Neural cell (in vitro differentiated cells): Measurements from ENCODE around the gene KRT40. TPM values are rescaled to one million over a fixed set of nuclear protein-coding genes. Genes with fewer than 3 reads are reported as not detected.

ENCODE experiments used
- H2AFZ ChIP-seq: fragments of 200-600, 300-800 bp; sonication (generic), shearing (Covaris generic); 2 replicates; pipeline ENCODE4 v1.6.0; 2014; ENCODE audit warnings: low read depth, mild to moderate bottlenecking, antibody characterized with exemption, low read length, moderate library complexity
- H3F3A ChIP-seq: fragments of 200-600 bp; shearing (Covaris generic); 2 replicates; pipeline ENCODE4 v1.6.1; 2016; ENCODE audit warnings: mild to moderate bottlenecking, moderate library complexity, mixed read lengths, antibody characterized with exemption, low read length; ENCODE audit not compliant: insufficient read depth, poor library complexity, severe bottlenecking
- H3K27ac ChIP-seq: fragments of 200-600, 300-800 bp; sonication (generic), shearing (Covaris generic); 2 replicates; pipeline ENCODE4 v1.5.1; 2014; ENCODE audit warnings: mild to moderate bottlenecking, low read length, moderate library complexity
- H3K27me3 ChIP-seq: fragments of 300-800, 200-600 bp; sonication (generic), shearing (Covaris generic); 2 replicates; pipeline ENCODE4 v1.6.0; 2014; ENCODE audit warnings: mild to moderate bottlenecking, low read depth, low read length, moderate library complexity; ENCODE audit not compliant: insufficient read depth
- H3K36me3 ChIP-seq: fragments of 300-800, 200-600 bp; sonication (generic), shearing (Covaris generic); 2 replicates; pipeline ENCODE4 v1.5.1; 2014; ENCODE audit warnings: mild to moderate bottlenecking, antibody characterized with exemption, low read length, moderate library complexity; ENCODE audit not compliant: insufficient read depth
- H3K4me2 ChIP-seq: fragments of 300-800, 200-600 bp; sonication (generic), shearing (Covaris generic); 2 replicates; pipeline ENCODE4 v1.6.0; 2014; ENCODE audit warnings: mild to moderate bottlenecking, low read length
- H3K4me3 ChIP-seq: fragments of 300-800, 200-600 bp; sonication (generic), shearing (Covaris generic); 2 replicates; pipeline ENCODE4 v1.5.1; 2014; ENCODE audit warnings: mild to moderate bottlenecking, low read length, moderate library complexity
- H3K79me2 ChIP-seq: fragments of 200-600 bp; shearing (Covaris generic); replicated peaks from 2 replicates; pipeline ENCODE4 v1.6.0; 2014; ENCODE audit warnings: mild to moderate bottlenecking, low read length, moderate library complexity; ENCODE audit not compliant: insufficient read depth
- H3K9ac ChIP-seq: fragments of 300-800, 200-600 bp; sonication (generic), shearing (Covaris generic); 2 replicates; pipeline ENCODE4 v1.6.1; 2016; ENCODE audit warnings: mild to moderate bottlenecking, low read length, mixed read lengths
- H3K9me2 ChIP-seq: fragments of 200-600 bp; shearing (Covaris generic); 2 replicates; pipeline ENCODE4 v1.6.1; 2016; ENCODE audit warnings: mild to moderate bottlenecking, low read length, mixed read lengths; ENCODE audit not compliant: insufficient read depth
- H3K9me3 ChIP-seq: fragments of 200-600, 300-800 bp; sonication (generic), shearing (Covaris generic); 2 replicates; pipeline ENCODE4 v1.6.1; 2016; ENCODE audit warnings: mild to moderate bottlenecking, mixed run types, low read length, moderate library complexity, mixed read lengths
- H4K20me1 ChIP-seq: fragments of 200-600 bp; shearing (Covaris generic); 2 replicates; pipeline ENCODE4 v1.6.1; 2016; ENCODE audit warnings: mild to moderate bottlenecking, mixed run types; ENCODE audit not compliant: insufficient read depth
- EP300 ChIP-seq: fragments of 450-650 bp; conservative IDR thresholded peaks from 2 replicates; pipeline ENCODE4 v1.6.1; 2014; ENCODE audit warnings: antibody characterized with exemption, mild to moderate bottlenecking, moderate library complexity; ENCODE audit not compliant: poor library complexity, severe bottlenecking
- EZH2 ChIP-seq: fragments of 200-600, 300-800 bp; shearing (Covaris generic), sonication (generic); IDR thresholded peaks from 2 replicates; pipeline ENCODE4 v1.6.1; 2014; ENCODE audit warnings: antibody characterized with exemption, low read length, borderline replicate concordance, mild to moderate bottlenecking; ENCODE audit not compliant: insufficient read depth, poor library complexity, severe bottlenecking
- MXI1 ChIP-seq: fragments of 450-650 bp; conservative IDR thresholded peaks from 2 replicates; pipeline ENCODE4 v1.6.1; 2014; ENCODE audit warnings: antibody characterized with exemption, mild to moderate bottlenecking; ENCODE audit not compliant: poor library complexity, severe bottlenecking
- POLR2AphosphoS5 ChIP-seq: IDR thresholded peaks from 2 replicates; pipeline ENCODE4 v1.6.1; 2012
- RAD21 ChIP-seq: fragments of 450-650 bp; conservative IDR thresholded peaks from 2 replicates; pipeline ENCODE4 v1.6.1; 2014; ENCODE audit warnings: antibody characterized with exemption, mild to moderate bottlenecking, moderate library complexity
- SMC3 ChIP-seq: fragments of 450-650 bp; conservative IDR thresholded peaks from 2 replicates; pipeline ENCODE4 v1.6.1; 2014; ENCODE audit warnings: antibody characterized with exemption, mild to moderate bottlenecking, moderate library complexity; ENCODE audit not compliant: poor library complexity
- TAF1 ChIP-seq: IDR thresholded peaks from 2 replicates; pipeline ENCODE4 v1.6.1; 2012; ENCODE audit warnings: low read depth
- polyA plus RNA-seq: library from polyadenylated mRNA; depleted of rRNA; stranded (reverse); fragments of >200 nt; gene quantifications from 2 replicates; pipeline ENCODE4 v1.2.3, GENCODE V29; 2014
- TF ChIP-seq, protein P1 (sequence below): fragments of 450-650 bp; IDR thresholded peaks from 2 replicates; pipeline ENCODE4 v1.5.1; 2014; ENCODE audit warnings: antibody characterized with exemption, mild to moderate bottlenecking, moderate library complexity; ENCODE audit not compliant: poor library complexity, severe bottlenecking
- TF ChIP-seq, protein P2 (sequence below): IDR thresholded peaks from 2 replicates; pipeline ENCODE4 v1.6.1; 2012; ENCODE audit warnings: borderline replicate concordance

KRT40 gene
- polyA plus RNA-seq, 1 donor from 2014 or later: not detected

DNA sequence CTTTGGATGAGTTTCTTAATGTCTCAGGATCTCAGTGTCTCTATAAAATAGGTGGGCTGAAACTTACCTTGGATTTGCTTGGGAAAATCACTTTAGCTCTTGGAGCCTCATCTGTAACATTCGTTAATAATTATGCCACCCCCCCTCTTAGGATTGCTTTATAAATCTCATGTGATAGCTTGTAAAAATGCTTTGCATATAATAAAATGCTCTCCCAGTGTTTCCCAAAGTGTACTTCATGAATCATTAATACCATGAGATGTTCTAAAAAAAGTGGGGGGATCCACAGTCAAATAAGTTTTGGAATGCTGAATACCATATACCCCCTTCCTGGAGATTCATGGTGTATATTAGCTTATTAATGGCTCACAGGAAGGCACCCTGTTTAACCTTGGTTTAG is 22.5 kb downstream of the KRT40 start:
- H3K9ac ChIP-seq: no peak overlapping the region
- H3K79me2 ChIP-seq: no peaks in the 10 kb centered on the region
- H3K9me2 ChIP-seq: no peaks in the 10 kb centered on the region
- H3K4me2 ChIP-seq: no peak overlapping the region
- H3K27me3 ChIP-seq: no peaks in the 10 kb centered on the region
- H3K4me3 ChIP-seq: no peak overlapping the region
- H2AFZ ChIP-seq: no peak overlapping the region
- H3K36me3 ChIP-seq: no peaks in the 10 kb centered on the region
- H3F3A ChIP-seq: no peaks in the 10 kb centered on the region
- no peak overlapping the region for H3K27ac ChIP-seq
- no peaks in the 10 kb centered on the region for H3K9me3 ChIP-seq
- TF ChIP-seq, protein P1, sequence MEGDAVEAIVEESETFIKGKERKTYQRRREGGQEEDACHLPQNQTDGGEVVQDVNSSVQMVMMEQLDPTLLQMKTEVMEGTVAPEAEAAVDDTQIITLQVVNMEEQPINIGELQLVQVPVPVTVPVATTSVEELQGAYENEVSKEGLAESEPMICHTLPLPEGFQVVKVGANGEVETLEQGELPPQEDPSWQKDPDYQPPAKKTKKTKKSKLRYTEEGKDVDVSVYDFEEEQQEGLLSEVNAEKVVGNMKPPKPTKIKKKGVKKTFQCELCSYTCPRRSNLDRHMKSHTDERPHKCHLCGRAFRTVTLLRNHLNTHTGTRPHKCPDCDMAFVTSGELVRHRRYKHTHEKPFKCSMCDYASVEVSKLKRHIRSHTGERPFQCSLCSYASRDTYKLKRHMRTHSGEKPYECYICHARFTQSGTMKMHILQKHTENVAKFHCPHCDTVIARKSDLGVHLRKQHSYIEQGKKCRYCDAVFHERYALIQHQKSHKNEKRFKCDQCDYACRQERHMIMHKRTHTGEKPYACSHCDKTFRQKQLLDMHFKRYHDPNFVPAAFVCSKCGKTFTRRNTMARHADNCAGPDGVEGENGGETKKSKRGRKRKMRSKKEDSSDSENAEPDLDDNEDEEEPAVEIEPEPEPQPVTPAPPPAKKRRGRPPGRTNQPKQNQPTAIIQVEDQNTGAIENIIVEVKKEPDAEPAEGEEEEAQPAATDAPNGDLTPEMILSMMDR: no peak
- no peak for TF ChIP-seq EP300
- TF ChIP-seq MXI1: no peak
- no peak for TF ChIP-seq RAD21
- TF ChIP-seq, protein P2, sequence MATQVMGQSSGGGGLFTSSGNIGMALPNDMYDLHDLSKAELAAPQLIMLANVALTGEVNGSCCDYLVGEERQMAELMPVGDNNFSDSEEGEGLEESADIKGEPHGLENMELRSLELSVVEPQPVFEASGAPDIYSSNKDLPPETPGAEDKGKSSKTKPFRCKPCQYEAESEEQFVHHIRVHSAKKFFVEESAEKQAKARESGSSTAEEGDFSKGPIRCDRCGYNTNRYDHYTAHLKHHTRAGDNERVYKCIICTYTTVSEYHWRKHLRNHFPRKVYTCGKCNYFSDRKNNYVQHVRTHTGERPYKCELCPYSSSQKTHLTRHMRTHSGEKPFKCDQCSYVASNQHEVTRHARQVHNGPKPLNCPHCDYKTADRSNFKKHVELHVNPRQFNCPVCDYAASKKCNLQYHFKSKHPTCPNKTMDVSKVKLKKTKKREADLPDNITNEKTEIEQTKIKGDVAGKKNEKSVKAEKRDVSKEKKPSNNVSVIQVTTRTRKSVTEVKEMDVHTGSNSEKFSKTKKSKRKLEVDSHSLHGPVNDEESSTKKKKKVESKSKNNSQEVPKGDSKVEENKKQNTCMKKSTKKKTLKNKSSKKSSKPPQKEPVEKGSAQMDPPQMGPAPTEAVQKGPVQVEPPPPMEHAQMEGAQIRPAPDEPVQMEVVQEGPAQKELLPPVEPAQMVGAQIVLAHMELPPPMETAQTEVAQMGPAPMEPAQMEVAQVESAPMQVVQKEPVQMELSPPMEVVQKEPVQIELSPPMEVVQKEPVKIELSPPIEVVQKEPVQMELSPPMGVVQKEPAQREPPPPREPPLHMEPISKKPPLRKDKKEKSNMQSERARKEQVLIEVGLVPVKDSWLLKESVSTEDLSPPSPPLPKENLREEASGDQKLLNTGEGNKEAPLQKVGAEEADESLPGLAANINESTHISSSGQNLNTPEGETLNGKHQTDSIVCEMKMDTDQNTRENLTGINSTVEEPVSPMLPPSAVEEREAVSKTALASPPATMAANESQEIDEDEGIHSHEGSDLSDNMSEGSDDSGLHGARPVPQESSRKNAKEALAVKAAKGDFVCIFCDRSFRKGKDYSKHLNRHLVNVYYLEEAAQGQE: no peak
- TF ChIP-seq SMC3: no peak
- TF ChIP-seq EZH2: no peak
- TF ChIP-seq POLR2AphosphoS5: no peak
- TF ChIP-seq TAF1: no peak
- H4K20me1 ChIP-seq: no peaks in the 10 kb centered on the region

DNA sequence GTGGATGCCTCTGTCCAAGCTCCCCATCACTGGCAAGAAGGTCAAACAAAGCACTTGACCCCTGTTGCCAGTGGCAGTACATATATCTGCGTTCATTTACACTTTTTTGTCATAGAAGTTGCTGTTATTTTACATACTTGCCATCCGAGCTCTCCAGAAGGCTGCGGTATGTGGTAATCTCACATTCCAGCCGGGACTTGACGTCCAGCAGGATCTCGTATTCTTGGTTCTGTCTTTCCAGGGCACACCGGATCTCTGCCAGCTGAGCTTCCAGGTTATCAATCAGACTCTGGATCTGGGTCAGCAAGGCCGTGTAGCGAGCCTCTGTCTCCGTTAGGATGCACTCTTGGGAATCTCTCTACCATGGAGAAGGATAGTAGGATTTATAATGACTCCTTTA is 24.0 kb downstream of the KRT40 start:
- no peaks in the 10 kb centered on the region for H3K9me2 ChIP-seq
- H3K79me2 ChIP-seq: no peaks in the 10 kb centered on the region
- H2AFZ ChIP-seq: no peak overlapping the region
- no peak overlapping the region for H3K4me3 ChIP-seq
- H3K27ac ChIP-seq: no peak overlapping the region
- no peaks in the 10 kb centered on the region for H3F3A ChIP-seq
- H3K36me3 ChIP-seq: no peaks in the 10 kb centered on the region
- no peaks in the 10 kb centered on the region for H3K27me3 ChIP-seq
- TF ChIP-seq TAF1 (no peak), MXI1 (no peak), EP300 (no peak)
- TF ChIP-seq, protein P2: no peak
- H3K4me2 ChIP-seq: no peak overlapping the region
- no peak overlapping the region for H3K9ac ChIP-seq
- H4K20me1 ChIP-seq: no peaks in the 10 kb centered on the region
- no peaks in the 10 kb centered on the region for H3K9me3 ChIP-seq
